Activated CD4-positive, alpha-beta T cell treated with anti-CD3 and anti-CD28 coated beads, Interleukin-2, amount 50 U/mL, for 16 hours (primary cell): ENCODE measurements around the gene RABGAP1L.
A peak's percentile ranks its signal among the peaks of the same experiment; 100 is the strongest.
"Not testable (repeated sequence)": the region's sequence is repeated elsewhere in the genome, so short reads cannot be mapped to it uniquely, and the experiment has no call there.

Experiments
- DNase-seq: peaks from one replicate; pipeline ENCODE4 v3.0.0-alpha.2; 2020

RABGAP1L gene

GRCh38 chr1:175019524-175019923 lies 860.2 kb downstream of the RABGAP1L start:
- no peak for DNase-seq

- DNase-seq = peak; percentile 98
Observed at GRCh38 chr1:175023043-175023921, 864.0 kb downstream of the RABGAP1L start, which contains the start of gene MRPS14. Gene MRPS14, minus strand, starts transcription at chr1:175023425. Its CDS starts 17 bp downstream, at chr1:175023408.

- not testable (repeated sequence) for DNase-seq
Observed at GRCh38 chr1:175023922-175024242, 864.6 kb downstream of the RABGAP1L start.

GRCh38 chr1:175024773-175025172 lies 865.5 kb downstream of the RABGAP1L start:
- no peak for DNase-seq

- DNase-seq = no peak
Observed at GRCh38 chr1:175033953-175034352, 874.6 kb downstream of the RABGAP1L start.

- no peak for DNase-seq
Observed at GRCh38 chr1:175034775-175035174, 875.5 kb downstream of the RABGAP1L start.

GRCh38 chr1:175035865-175036264 lies 876.5 kb downstream of the RABGAP1L start:
- DNase-seq = no peak

- no peak for DNase-seq
Observed at GRCh38 chr1:175036476-175036875, 877.2 kb downstream of the RABGAP1L start.

- no peak for DNase-seq
Observed at GRCh38 chr1:175037416-175037815, 878.1 kb downstream of the RABGAP1L start.

GRCh38 chr1:175040324-175040879 lies 881.1 kb downstream of the RABGAP1L start:
- DNase-seq = no peak

- no peak for DNase-seq
Observed at GRCh38 chr1:175042650-175043049, 883.3 kb downstream of the RABGAP1L start.

- no peak for DNase-seq
Observed at GRCh38 chr1:175043824-175044223, 884.5 kb downstream of the RABGAP1L start.

GRCh38 chr1:175044591-175044990 lies 885.3 kb downstream of the RABGAP1L start:
- not testable (repeated sequence) for DNase-seq
